ENCODE measurements around the gene FAM13B.
"Not testable (repeated sequence)": the region's sequence is repeated elsewhere in the genome, so short reads cannot be mapped to it uniquely, and the experiment has no call there.

Gene FAM13B

DNA sequence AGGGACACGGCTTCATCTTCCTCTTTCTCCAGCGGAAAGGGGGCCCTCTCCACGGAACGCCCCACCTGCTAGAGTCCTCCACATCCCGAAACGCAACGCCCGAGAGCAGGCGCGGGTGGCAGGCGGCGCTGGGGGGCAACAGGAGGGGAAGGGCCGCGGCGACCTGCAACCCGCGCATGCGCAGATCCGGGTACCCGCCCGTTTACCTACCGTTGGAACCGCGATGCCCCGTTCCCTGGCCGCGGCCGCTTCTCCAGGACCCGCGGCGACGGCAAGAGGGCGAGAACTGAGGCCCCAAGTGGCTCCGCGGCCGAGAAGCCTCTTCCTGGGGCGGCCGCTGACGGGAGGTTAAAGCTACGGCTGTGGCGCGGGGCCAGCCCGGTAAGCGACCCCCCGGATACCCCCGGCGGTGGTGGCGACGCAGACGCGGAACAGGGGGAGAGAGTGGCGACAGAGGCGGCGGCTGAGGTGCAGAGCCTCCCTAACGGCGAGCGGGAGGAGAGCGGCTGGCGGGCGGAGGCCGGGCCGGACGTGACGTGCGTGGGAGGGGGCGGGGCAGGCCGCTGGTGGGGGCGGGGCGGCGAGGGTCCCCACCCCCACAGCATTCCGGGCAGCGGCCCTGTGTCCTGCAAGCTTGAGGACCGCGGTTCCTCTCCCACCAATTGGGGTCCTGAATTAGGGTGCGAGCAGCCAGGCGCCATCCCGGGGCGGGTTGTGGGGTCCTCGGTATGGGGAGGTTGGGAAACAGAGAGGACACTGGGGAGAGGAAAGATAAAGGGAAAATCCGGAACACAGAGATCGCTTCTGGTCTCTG is at the start of gene FAM13B:
FAM13B (minus strand) TSS at position 508 of the 814 bp plus-strand sequence. CDS start 13,968 bp downstream, outside the sequence.
- TF ChIP-seq JUND (IDR thresholded peaks at IDR 0.05; ENCODE audit: low read depth), result no peak
- peak; percentile 65 to 81 for DNase-seq (ENCODE audit: low read depth in 1 of 2, low spot score in 1 of 2)
- in situ Hi-C loops (cut with HindIII; ENCODE audit: low pct_unique_long_range_greater_than_20kb, low sequenced_read_pairs), result no loop called here

DNA sequence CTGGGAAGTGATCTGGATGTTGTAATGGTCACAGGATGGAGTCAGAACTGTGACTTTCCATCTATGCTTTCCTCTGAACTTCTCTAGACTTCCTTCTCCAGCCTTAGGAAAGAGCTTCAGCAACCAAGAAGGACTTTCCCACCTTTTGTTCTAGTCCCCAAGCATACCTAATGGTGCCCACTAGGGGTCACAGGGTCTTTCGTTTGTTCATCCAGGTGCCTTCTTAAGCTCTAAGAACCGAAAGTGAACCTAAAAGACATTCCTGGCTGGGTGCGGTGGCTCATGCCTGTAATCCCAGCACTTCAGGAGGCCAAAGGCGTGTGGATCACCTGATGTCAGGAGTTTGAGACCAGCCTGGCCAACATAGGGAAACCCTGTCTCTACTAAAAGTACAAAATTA is 49.2 kb upstream of the FAM13B start:
- in situ Hi-C loops (cut with HindIII; ENCODE audit: low pct_unique_long_range_greater_than_20kb, low sequenced_read_pairs), result no loop called here
- TF ChIP-seq JUND (IDR thresholded peaks at IDR 0.05; ENCODE audit: low read depth), result no peak
- DNase-seq (ENCODE audit: low read depth in 1 of 2, low spot score in 1 of 2), result no peak

DNA sequence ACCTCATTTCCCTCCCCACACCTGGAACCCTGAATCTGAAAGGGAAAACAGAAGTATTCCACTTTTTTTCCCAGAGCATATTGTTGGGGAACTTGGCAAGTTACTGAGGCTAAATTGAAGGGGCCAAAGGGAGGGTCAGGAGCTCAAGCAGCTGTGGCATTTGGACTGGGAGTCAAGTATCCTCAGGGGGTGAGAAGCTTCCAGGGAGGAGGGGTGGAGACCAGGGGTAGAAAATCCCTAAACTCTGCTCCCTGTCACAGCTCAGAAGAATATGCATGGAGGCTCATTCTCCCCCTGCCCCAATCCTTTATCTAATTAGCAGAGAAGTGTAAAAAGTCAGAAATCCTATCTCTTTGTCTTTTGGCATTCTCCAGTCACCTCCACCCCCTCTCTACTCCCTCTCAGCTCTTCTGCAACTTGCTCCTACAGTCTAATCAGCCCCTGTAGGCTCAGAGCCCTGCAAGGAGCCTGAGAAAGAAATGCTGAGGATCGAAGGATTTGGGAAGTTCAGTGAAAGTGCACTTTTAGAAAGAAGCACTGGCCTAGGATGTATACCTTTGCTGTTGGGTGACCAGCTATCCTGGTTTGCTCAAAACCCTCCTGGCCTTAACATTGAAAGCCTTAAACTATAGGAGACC is 45.2 kb upstream of the FAM13B start:
- no peak for TF ChIP-seq JUND (IDR thresholded peaks at IDR 0.05; ENCODE audit: low read depth)

DNA sequence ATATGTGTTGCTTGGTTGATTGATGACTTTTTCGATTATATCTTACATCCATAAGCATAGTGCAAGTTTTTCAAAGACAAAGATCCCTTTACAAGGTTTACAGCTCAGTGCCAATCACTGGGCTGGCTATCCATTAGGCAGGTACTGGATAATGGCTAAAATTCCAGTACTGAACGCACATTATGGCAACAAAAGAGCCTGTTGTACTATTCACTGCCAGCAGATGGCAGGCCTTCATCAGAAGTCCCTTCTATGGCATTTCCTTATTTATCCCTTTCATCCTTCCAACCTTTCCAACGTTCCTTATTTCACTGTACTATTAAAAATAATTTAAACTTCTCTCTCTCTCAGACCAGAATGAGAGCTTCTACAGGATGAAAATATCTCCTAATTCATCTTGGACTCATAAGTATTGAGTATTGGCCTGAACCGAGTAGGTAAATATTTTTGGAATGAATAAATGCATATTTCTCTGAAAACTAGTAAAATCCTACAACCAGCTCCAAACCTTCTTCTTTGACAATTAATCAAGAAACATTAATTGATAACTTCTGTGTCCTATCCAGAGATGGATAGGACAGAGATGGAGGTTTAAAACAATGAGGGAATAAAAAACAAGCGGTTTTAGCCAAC is 44.3 kb upstream of the FAM13B start:
- peak; percentile 63 to 79 for DNase-seq (ENCODE audit: low read depth in 1 of 2, low spot score in 1 of 2)
- no peak for TF ChIP-seq JUND (IDR thresholded peaks at IDR 0.05; ENCODE audit: low read depth)
- in situ Hi-C loops (cut with HindIII; ENCODE audit: low pct_unique_long_range_greater_than_20kb, low sequenced_read_pairs), result no loop called here

More for the DNA sequence above, 45.2 kb upstream of the FAM13B start:
- DNase-seq (ENCODE audit: low read depth in 1 of 2, low spot score in 1 of 2), result no peak
- in situ Hi-C loops (cut with HindIII; ENCODE audit: low pct_unique_long_range_greater_than_20kb, low sequenced_read_pairs), result no loop called here

DNA sequence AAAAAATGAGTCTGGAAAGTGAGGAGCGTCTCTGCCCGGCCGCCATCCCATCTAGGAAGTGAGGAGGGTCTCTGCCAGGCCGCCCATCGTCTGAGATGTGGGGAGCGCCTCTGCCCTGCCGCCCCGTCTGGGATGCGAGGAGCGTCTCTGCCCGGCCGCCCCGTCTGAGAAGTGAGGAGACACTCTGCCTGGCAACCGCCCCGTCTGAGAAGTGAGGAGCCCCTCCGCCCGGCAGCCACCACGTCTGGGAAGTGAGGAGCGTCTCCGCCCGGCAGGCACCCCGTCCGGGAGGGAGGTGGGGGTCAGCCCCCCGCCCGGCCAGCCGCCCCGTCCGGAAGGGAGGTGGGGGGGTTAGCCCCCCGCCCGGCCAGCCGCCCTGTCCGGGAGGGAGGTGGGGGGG is 37.1 kb upstream of the FAM13B start:
- DNase-seq (ENCODE audit: low read depth in 1 of 2, low spot score in 1 of 2); in situ Hi-C loops (cut with HindIII; ENCODE audit: low pct_unique_long_range_greater_than_20kb, low sequenced_read_pairs): not testable (repeated sequence)

- DNase-seq (ENCODE audit: low read depth in 1 of 2, low spot score in 1 of 2), result peak; percentile 84 to 85
- no peak for TF ChIP-seq JUND (IDR thresholded peaks at IDR 0.05; ENCODE audit: low read depth)
- in situ Hi-C loops (cut with HindIII; ENCODE audit: low pct_unique_long_range_greater_than_20kb, low sequenced_read_pairs), result no loop called here
These were observed 36.1 kb upstream of the FAM13B start for GRCh38 chr5:138068742-138069600.

GRCh38 chr5:138067945-138068344 is 35.1 kb upstream of the FAM13B start:
- in situ Hi-C loops (cut with HindIII; ENCODE audit: low pct_unique_long_range_greater_than_20kb, low sequenced_read_pairs), result no loop called here
- TF ChIP-seq JUND (IDR thresholded peaks at IDR 0.05; ENCODE audit: low read depth), result no peak
- no peak for DNase-seq (ENCODE audit: low read depth in 1 of 2, low spot score in 1 of 2)

GRCh38 chr5:138065102-138065501 is 32.2 kb upstream of the FAM13B start:
- in situ Hi-C loops (cut with HindIII; ENCODE audit: low pct_unique_long_range_greater_than_20kb, low sequenced_read_pairs), result no loop called here
- DNase-seq (ENCODE audit: low read depth in 1 of 2, low spot score in 1 of 2), result peak in 1 of 2 experiments; percentile 11
- no peak for TF ChIP-seq JUND (IDR thresholded peaks at IDR 0.05; ENCODE audit: low read depth)

DNA sequence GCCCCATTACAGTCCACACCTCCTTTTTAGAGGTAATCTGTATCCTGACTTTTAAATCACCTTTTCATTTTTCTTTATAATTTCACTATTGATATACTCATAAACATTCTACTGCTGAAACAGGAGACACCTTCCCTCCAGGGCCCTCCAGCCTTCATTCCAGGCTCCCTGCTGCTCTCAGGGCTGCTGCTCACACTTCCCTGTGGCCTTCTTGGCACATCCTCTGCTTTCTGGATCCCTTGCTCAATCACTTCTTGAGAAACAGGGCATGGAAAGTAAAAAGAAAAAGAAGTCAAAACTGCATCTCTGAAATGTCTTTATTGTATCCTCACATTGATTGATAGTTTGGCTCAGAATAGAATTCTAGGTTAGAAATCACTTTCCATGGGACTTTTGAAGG is 31.6 kb upstream of the FAM13B start:
- in situ Hi-C loops (cut with HindIII; ENCODE audit: low pct_unique_long_range_greater_than_20kb, low sequenced_read_pairs), result no loop called here
- no peak for TF ChIP-seq JUND (IDR thresholded peaks at IDR 0.05; ENCODE audit: low read depth)
- DNase-seq (ENCODE audit: low read depth in 1 of 2, low spot score in 1 of 2), result no peak

DNA sequence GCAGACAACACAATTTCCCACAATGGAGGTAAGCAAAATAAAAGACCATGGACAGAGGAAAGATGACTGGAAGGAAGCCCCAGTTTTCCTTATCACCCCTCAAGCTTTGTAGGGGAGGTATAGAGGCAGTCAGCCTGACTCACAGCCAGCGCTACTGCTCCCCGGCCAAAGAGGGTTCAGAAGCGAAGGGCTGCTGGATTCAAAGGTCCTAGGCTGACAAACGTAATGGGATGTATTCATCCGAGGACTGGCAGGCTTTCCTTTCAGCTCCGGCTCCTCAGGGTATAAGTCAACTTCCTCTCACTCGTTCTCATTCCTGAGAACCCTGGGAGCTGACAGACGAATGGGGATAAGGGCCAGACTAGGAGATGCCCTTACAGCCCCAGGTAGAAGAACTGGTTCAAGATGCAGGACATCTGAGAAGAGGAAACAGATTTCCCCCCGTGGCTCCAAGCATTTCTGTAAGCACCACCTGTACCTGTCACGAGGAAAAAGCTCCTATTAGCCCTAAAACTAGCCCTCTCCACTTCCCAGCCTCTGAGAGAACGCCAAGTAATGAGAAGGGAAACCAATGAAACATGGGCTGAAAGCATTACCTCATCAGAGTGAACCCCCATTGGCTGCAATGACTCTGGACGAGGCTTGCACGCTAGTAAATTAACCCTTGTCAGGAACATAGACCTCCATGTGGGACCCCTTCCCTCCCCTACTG is 22.1 kb upstream of the FAM13B start:
- TF ChIP-seq JUND (IDR thresholded peaks at IDR 0.05; ENCODE audit: low read depth), result no peak
- peak in 1 of 2 experiments; percentile 37 for DNase-seq (ENCODE audit: low read depth in 1 of 2, low spot score in 1 of 2)
- in situ Hi-C loops (cut with HindIII; ENCODE audit: low pct_unique_long_range_greater_than_20kb, low sequenced_read_pairs), result no loop called here

- in situ Hi-C loops (cut with HindIII; ENCODE audit: low pct_unique_long_range_greater_than_20kb, low sequenced_read_pairs), result no loop called here
- no peak for DNase-seq (ENCODE audit: low read depth in 1 of 2, low spot score in 1 of 2)
- TF ChIP-seq JUND (IDR thresholded peaks at IDR 0.05; ENCODE audit: low read depth), result no peak
These were observed 21.3 kb upstream of the FAM13B start for GRCh38 chr5:138054206-138054605.

DNA sequence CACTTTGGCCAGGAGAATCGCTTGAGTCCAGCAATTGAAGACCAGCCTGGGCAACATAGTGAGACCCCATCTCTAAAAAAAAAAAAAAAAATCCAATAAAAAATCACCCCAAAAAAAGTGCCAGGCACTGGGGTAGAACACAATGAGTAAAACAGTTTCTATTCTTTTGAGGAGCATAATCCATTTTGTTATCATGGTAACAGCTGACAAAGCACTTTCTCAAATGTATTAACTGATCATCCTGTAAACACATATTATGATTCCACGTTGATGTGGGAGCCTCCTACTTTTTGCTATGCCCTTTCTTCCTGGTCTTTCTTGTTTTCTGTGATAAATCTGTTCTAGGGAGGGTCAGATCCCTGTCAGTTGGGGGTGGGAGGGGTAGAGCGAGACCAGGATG is 20.7 kb upstream of the FAM13B start:
- in situ Hi-C loops (cut with HindIII; ENCODE audit: low pct_unique_long_range_greater_than_20kb, low sequenced_read_pairs), result no loop called here
- no peak for TF ChIP-seq JUND (IDR thresholded peaks at IDR 0.05; ENCODE audit: low read depth)
- no peak for DNase-seq (ENCODE audit: low read depth in 1 of 2, low spot score in 1 of 2)

GRCh38 chr5:138052718-138053117 is 19.8 kb upstream of the FAM13B start:
- DNase-seq (ENCODE audit: low read depth in 1 of 2, low spot score in 1 of 2); in situ Hi-C loops (cut with HindIII; ENCODE audit: low pct_unique_long_range_greater_than_20kb, low sequenced_read_pairs): not testable (repeated sequence)
